NOMO-1 (cell line): ENCODE measurements around the gene TWIST1.

Source experiments
- DNase-seq, 2 experiments: peaks; one replicate each; lab custom pipeline; 2025; ENCODE audit not compliant: unreplicated experiment in 2 of 2; lab: John Stamatoyannopoulos, UW

Gene TWIST1

GRCh38 chr7:19117091-19117869 lies at the start of gene TWIST1:
TWIST1 (minus strand) TSS chr7:19117636; CDS start chr7:19117321, 315 bp downstream.
- peak in 1 of 2 experiments; percentile 37 for DNase-seq

GRCh38 chr7:19161671-19162070 lies 44.2 kb upstream of the TWIST1 start:
- DNase-seq, result no peak

GRCh38 chr7:19146699-19147098 lies 29.3 kb upstream of the TWIST1 start:
- no peak for DNase-seq

- DNase-seq, result no peak
Measured at GRCh38 chr7:19145434-19146115, 28.1 kb upstream of the TWIST1 start.

GRCh38 chr7:19144661-19145433 lies 27.4 kb upstream of the TWIST1 start, which contains the start of gene FERD3L:
FERD3L (minus strand) TSS chr7:19145421; CDS start chr7:19145362, 59 bp downstream.
- no peak for DNase-seq

GRCh38 chr7:19143881-19144574 lies 26.6 kb upstream of the TWIST1 start:
- no peak for DNase-seq

GRCh38 chr7:19139706-19140327 lies 22.4 kb upstream of the TWIST1 start:
- DNase-seq, result no peak

- DNase-seq, result no peak
Measured at GRCh38 chr7:19133886-19134285, 16.4 kb upstream of the TWIST1 start.

- no peak for DNase-seq
Measured at GRCh38 chr7:19133390-19133789, 16.0 kb upstream of the TWIST1 start.

GRCh38 chr7:19128856-19129255 lies 11.4 kb upstream of the TWIST1 start:
- no peak for DNase-seq

GRCh38 chr7:19121977-19122588 lies 4.6 kb upstream of the TWIST1 start:
- DNase-seq, result peak in 1 of 2 experiments; percentile 17

GRCh38 chr7:19119870-19120486 lies 2.5 kb upstream of the TWIST1 start:
- no peak for DNase-seq

- DNase-seq, result no peak
Measured at GRCh38 chr7:19119372-19119771, 1.9 kb upstream of the TWIST1 start.

GRCh38 chr7:19118636-19119371 lies 1.4 kb upstream of the TWIST1 start:
- no peak for DNase-seq

- DNase-seq, result no peak
Measured at GRCh38 chr7:19117870-19118608, 603 bp upstream of the TWIST1 start.

GRCh38 chr7:19116121-19117090 lies 1.0 kb downstream of the TWIST1 start:
- DNase-seq, result peak in 1 of 2 experiments; percentile 28

GRCh38 chr7:19114551-19114855 lies 2.9 kb downstream of the TWIST1 start:
- DNase-seq, result no peak
